ENCODE results near the gene IPO7. TPM values are rescaled to one million over a fixed set of nuclear protein-coding genes. Genes with fewer than 3 reads are reported as not detected.

Gene IPO7
- total and polyA plus RNA-seq, 2 of the 13 experiments (the other 11 are each of a cell fraction or from before 2014, with no cell fraction given), result 59.4 to 98.4 TPM

GRCh38 chr11:9460322-9461062, 76.0 kb downstream of the IPO7 start, which contains the start of gene ZNF143 (continued):
- TF ChIP-seq HMGXB4 (CRISPR knock-in tag; IDR thresholded peaks at IDR 0.05; ENCODE audit: borderline replicate concordance in 1 of 2, low read depth in 1 of 2), result peak; percentile 26 to 63; a peak in 1 of 4 replicates
- TF ChIP-seq HMGA1 (CRISPR knock-in tag; conservative IDR thresholded peaks at IDR 0.05), result no peak
- TF ChIP-seq BCL3 (CRISPR knock-in tag; IDR thresholded peaks at IDR 0.05), result no peak; the same call in 1 of the 2 replicates
- no peak for TF ChIP-seq FLYWCH1 (CRISPR knock-in tag; IDR thresholded peaks at IDR 0.05)
- TF ChIP-seq ZBTB21 (CRISPR knock-in tag; IDR thresholded peaks at IDR 0.05), result 0 out of 2 replicates have a peak, but pooled peaks have one; percentile 33
- TF ChIP-seq MIER3 (CRISPR knock-in tag; IDR thresholded peaks at IDR 0.05; ENCODE audit: borderline replicate concordance), result peak; percentile 34; the same call in 1 of the 2 replicates
- TF ChIP-seq, protein P1, sequence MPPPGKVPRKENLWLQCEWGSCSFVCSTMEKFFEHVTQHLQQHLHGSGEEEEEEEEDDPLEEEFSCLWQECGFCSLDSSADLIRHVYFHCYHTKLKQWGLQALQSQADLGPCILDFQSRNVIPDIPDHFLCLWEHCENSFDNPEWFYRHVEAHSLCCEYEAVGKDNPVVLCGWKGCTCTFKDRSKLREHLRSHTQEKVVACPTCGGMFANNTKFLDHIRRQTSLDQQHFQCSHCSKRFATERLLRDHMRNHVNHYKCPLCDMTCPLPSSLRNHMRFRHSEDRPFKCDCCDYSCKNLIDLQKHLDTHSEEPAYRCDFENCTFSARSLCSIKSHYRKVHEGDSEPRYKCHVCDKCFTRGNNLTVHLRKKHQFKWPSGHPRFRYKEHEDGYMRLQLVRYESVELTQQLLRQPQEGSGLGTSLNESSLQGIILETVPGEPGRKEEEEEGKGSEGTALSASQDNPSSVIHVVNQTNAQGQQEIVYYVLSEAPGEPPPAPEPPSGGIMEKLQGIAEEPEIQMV (CRISPR knock-in tag; IDR thresholded peaks at IDR 0.05; ENCODE audit: low read depth), result no peak
- TF ChIP-seq, protein P2, sequence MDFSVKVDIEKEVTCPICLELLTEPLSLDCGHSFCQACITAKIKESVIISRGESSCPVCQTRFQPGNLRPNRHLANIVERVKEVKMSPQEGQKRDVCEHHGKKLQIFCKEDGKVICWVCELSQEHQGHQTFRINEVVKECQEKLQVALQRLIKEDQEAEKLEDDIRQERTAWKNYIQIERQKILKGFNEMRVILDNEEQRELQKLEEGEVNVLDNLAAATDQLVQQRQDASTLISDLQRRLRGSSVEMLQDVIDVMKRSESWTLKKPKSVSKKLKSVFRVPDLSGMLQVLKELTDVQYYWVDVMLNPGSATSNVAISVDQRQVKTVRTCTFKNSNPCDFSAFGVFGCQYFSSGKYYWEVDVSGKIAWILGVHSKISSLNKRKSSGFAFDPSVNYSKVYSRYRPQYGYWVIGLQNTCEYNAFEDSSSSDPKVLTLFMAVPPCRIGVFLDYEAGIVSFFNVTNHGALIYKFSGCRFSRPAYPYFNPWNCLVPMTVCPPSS (IDR thresholded peaks at IDR 0.05), result no peak
- no peak for TF ChIP-seq HIVEP1 (CRISPR knock-in tag; IDR thresholded peaks at IDR 0.05)
- TF ChIP-seq, protein P3, sequence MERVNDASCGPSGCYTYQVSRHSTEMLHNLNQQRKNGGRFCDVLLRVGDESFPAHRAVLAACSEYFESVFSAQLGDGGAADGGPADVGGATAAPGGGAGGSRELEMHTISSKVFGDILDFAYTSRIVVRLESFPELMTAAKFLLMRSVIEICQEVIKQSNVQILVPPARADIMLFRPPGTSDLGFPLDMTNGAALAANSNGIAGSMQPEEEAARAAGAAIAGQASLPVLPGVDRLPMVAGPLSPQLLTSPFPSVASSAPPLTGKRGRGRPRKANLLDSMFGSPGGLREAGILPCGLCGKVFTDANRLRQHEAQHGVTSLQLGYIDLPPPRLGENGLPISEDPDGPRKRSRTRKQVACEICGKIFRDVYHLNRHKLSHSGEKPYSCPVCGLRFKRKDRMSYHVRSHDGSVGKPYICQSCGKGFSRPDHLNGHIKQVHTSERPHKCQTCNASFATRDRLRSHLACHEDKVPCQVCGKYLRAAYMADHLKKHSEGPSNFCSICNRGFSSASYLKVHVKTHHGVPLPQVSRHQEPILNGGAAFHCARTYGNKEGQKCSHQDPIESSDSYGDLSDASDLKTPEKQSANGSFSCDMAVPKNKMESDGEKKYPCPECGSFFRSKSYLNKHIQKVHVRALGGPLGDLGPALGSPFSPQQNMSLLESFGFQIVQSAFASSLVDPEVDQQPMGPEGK (CRISPR knock-in tag; IDR thresholded peaks at IDR 0.05), result peak; percentile 81
- TF ChIP-seq ZNF616 (CRISPR knock-in tag; IDR thresholded peaks at IDR 0.05; ENCODE audit: low read depth), result 0 out of 2 replicates have a peak, but pooled peaks have one; percentile 8
- no peak for TF ChIP-seq KAT7 (CRISPR knock-in tag; IDR thresholded peaks at IDR 0.05; ENCODE audit: borderline replicate concordance)
- TF ChIP-seq SMC3 (IDR thresholded peaks at IDR 0.05; ENCODE audit: low read length), result no peak

Measured in HepG2 (cell line).